PC-9 (cell line): Measurements from ENCODE around the gene FCSK. TPM values are rescaled to one million over a fixed set of nuclear protein-coding genes. Genes with fewer than 3 reads are reported as not detected.
A peak's percentile ranks its signal among the peaks of the same experiment; 100 is the strongest.

Experiments used
- BruUV-seq: library from RNA; stranded (reverse); fragments of 400-500 nt; replicated peaks from 2 replicates; lab custom pipeline; 2021; lab: Mats Ljungman, UMichigan
- CTCF ChIA-PET: fragments of 300-600 bp; sonication (Branson Sonifier 250); formaldehyde crosslinking; loops from one replicate; lab custom pipeline; 2022; ENCODE audit warnings: antibody characterized with exemption; lab: Charles Lee
- POLR2A ChIA-PET: fragments of 300-600 bp; sonication (Branson Sonifier 250); formaldehyde crosslinking; loops from one replicate; lab custom pipeline; 2022; ENCODE audit warnings: antibody characterized with exemption; ENCODE audit not compliant: unreplicated experiment; lab: Charles Lee
- DNase-seq, 2 experiments: peaks; one replicate each; pipeline versions ENCODE4 v3.0.0 to v3.0.0-alpha.2; 2015 to 2022; ENCODE audit warnings: mixed read lengths in 1 of 2
- H2AFZ ChIP-seq: fragments of 200-600 bp; sonication (generic); 2 replicates; pipeline ENCODE4 v1.8.1; 2017; ENCODE audit warnings: antibody characterized with exemption
- H3F3A ChIP-seq: fragments of 200-600 bp; sonication (generic); 2 replicates; pipeline ENCODE4 v1.8.1; 2017; ENCODE audit warnings: antibody characterized with exemption, mild to moderate bottlenecking, low read depth; ENCODE audit not compliant: insufficient read depth
- H3K27ac ChIP-seq: fragments of 200-600 bp; sonication (generic); 2 replicates; pipeline ENCODE4 v1.6.1; 2016; ENCODE audit warnings: mixed run types
- H3K27me3 ChIP-seq: fragments of 200-600 bp; sonication (generic); 2 replicates; pipeline ENCODE4 v1.6.1; 2016; ENCODE audit warnings: low read depth, mixed run types; ENCODE audit not compliant: insufficient read depth
- H3K36me3 ChIP-seq: fragments of 200-600 bp; sonication (generic); 2 replicates; pipeline ENCODE4 v1.6.1; 2016; ENCODE audit warnings: low read depth, mixed run types
- H3K4me1 ChIP-seq: fragments of 200-600 bp; sonication (generic); replicated peaks from 2 replicates; pipeline ENCODE4 v1.6.1; 2016; ENCODE audit warnings: mixed run types; ENCODE audit not compliant: insufficient read depth
- H3K4me2 ChIP-seq: fragments of 200-600 bp; sonication (generic); 2 replicates; pipeline ENCODE4 v1.6.1; 2017; ENCODE audit warnings: mixed run types
- H3K4me3 ChIP-seq: fragments of 200-600 bp; sonication (generic); 2 replicates; pipeline ENCODE4 v1.6.1; 2016; ENCODE audit warnings: mixed run types
- H3K79me2 ChIP-seq: fragments of 200-600 bp; sonication (generic); 2 replicates; pipeline ENCODE4 v1.6.1; 2017; ENCODE audit warnings: low read depth, mixed run types
- H3K9me2 ChIP-seq: fragments of 200-600 bp; sonication (generic); 2 replicates; pipeline ENCODE4 v1.8.1; 2017; ENCODE audit warnings: mild to moderate bottlenecking; ENCODE audit not compliant: insufficient read depth
- H3K9me3 ChIP-seq: fragments of 200-600 bp; sonication (generic); 2 replicates; pipeline ENCODE4 v1.8.1; 2016; ENCODE audit warnings: low read depth; ENCODE audit not compliant: insufficient read depth
- H4K20me1 ChIP-seq: fragments of 200-600 bp; sonication (generic); 2 replicates; pipeline ENCODE4 v1.8.1; 2017; ENCODE audit not compliant: insufficient read depth
- EZH2 ChIP-seq: fragments of 200-600 bp; sonication (generic); IDR thresholded peaks from 2 replicates; pipeline ENCODE4 v1.8.0; 2017; ENCODE audit warnings: antibody characterized with exemption, low read depth
- intact Hi-C: fragments of 100-400 bp; cut with micrococcal nuclease; formaldehyde crosslinking; loops from one replicate; pipeline ENCODE4 v1.10.0; 2022; ENCODE audit not compliant: unreplicated experiment
- total RNA-seq: library from RNA; stranded (reverse); gene quantifications from 2 replicates; pipeline ENCODE4 v1.2.3, GENCODE V29; 2021
- TF ChIP-seq, protein P1 (sequence below): fragments of 200-600 bp; sonication (generic); conservative IDR thresholded peaks from 2 replicates; pipeline ENCODE4 v1.6.1; 2017; ENCODE audit warnings: mixed run types, antibody characterized with exemption, mild to moderate bottlenecking, moderate library complexity

FCSK gene
- total RNA-seq, 1 experiment from 2014 or later = 17.0 TPM

- intact Hi-C loops = loop anchor here (1.0 kb wide), 2 partner anchors 26 to 47 kb away; partner anchors contain the start of gene FCSK
- H2AFZ ChIP-seq = peak overlapping the region; percentile 32
- peak overlapping the region; percentile 72 for H3K4me2 ChIP-seq
- no peaks in the 10 kb centered on the region for H4K20me1 ChIP-seq
- BruUV-seq = no TSS peak
- H3K9me2 ChIP-seq = no peaks in the 10 kb centered on the region
- H3K4me1 ChIP-seq = peaks cover 52% of the 10 kb centered on the region
- TF ChIP-seq, protein P1, sequence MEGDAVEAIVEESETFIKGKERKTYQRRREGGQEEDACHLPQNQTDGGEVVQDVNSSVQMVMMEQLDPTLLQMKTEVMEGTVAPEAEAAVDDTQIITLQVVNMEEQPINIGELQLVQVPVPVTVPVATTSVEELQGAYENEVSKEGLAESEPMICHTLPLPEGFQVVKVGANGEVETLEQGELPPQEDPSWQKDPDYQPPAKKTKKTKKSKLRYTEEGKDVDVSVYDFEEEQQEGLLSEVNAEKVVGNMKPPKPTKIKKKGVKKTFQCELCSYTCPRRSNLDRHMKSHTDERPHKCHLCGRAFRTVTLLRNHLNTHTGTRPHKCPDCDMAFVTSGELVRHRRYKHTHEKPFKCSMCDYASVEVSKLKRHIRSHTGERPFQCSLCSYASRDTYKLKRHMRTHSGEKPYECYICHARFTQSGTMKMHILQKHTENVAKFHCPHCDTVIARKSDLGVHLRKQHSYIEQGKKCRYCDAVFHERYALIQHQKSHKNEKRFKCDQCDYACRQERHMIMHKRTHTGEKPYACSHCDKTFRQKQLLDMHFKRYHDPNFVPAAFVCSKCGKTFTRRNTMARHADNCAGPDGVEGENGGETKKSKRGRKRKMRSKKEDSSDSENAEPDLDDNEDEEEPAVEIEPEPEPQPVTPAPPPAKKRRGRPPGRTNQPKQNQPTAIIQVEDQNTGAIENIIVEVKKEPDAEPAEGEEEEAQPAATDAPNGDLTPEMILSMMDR = no peak
- TF ChIP-seq EZH2 = no peak
- peak; percentile 82 to 89 for DNase-seq
- CTCF ChIA-PET = interaction anchor here (0.7 to 0.8 kb wide), 2 partner anchors 48 to 49 kb away, joined by 3 read pairs; no protein-coding TSS in a partner anchor
- H3K4me3 ChIP-seq = peak overlapping the region; percentile 13; the same call in 1 of the 2 replicates
- POLR2A ChIA-PET = interaction anchor here (0.5 to 0.9 kb wide), 2 partner anchors 15 to 48 kb away, joined by 3 to 5 read pairs; no protein-coding TSS in a partner anchor
- H3K9me3 ChIP-seq = no peaks in the 10 kb centered on the region
- H3K36me3 ChIP-seq = no peaks in the 10 kb centered on the region
- H3K27me3 ChIP-seq = no peaks in the 10 kb centered on the region
- no peaks in the 10 kb centered on the region for H3K79me2 ChIP-seq
- H3K27ac ChIP-seq = peak overlapping the region; percentile 75
- peaks cover 48% of the 10 kb centered on the region for H3F3A ChIP-seq
Measured at GRCh38 chr16:70428178-70428998, 26.0 kb upstream of the FCSK start.

DNA sequence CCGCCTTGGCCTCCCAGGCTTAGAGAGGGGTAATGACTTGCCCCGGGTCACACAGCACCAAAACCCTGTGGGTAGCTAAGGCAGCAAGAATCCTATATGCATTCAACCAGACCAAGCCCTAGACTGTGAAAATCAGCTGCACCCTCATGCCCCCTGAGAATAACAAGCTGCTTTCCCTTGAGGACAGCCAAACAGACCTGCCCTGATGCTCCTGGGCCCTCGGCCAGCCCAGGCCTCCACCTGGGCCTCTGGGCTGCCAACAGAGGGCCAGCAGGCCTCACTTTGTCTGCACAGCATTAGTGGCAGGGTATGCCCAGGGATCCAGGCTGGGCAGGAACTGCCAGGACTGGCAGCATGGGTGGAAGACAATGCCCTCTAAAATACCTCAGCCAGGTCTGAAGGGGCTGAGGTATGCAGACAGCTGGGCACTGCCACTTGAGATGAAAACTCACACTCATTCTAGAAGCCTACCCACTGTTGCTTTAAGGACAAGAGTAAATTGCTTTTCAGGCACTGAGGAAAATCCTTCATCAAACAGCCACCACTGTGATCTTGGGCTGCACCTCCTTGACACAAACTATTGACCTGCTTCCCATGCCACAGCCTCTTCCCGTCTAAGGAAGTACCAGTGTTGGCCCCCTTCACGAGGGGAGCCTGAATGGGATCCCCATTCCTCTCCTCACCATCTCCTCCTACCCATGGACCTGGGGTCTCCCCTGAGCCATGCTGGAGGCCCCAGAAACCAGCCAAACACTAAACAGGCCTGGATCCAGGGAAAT, 24.3 kb upstream of the FCSK start:
- Histone ChIP-seq H2AFZ (no peak overlapping the region), H3K4me2 (peak overlapping the region; percentile 53), H4K20me1 (no peaks in the 10 kb centered on the region), H3F3A (peaks cover 40% of the 10 kb centered on the region), H3K36me3 (no peaks in the 10 kb centered on the region), H3K4me3 (no peak overlapping the region), H3K27me3 (no peaks in the 10 kb centered on the region), H3K9me3 (no peaks in the 10 kb centered on the region), H3K9me2 (no peaks in the 10 kb centered on the region), H3K27ac (peak overlapping the region; percentile 34; the same call in 1 of the 2 replicates), H3K79me2 (no peaks in the 10 kb centered on the region), H3K4me1 (peaks cover 44% of the 10 kb centered on the region)
- TF ChIP-seq EZH2 = no peak
- TF ChIP-seq, protein P1 = no peak
- CTCF ChIA-PET = no interaction called here
- POLR2A ChIA-PET = no interaction called here
- no TSS peak for BruUV-seq
- intact Hi-C loops = no loop called here
- DNase-seq = no peak
